Fibroblast of skin of back (primary cell): Measurements from ENCODE around the gene PLEKHB2.
"Not testable (repeated sequence)": the region's sequence is repeated elsewhere in the genome, so short reads cannot be mapped to it uniquely, and the experiment has no call there.

Experiments used
- DNase-seq: peaks from one replicate; pipeline ENCODE4 v3.0.0-alpha.2; 2013

PLEKHB2 gene

DNA sequence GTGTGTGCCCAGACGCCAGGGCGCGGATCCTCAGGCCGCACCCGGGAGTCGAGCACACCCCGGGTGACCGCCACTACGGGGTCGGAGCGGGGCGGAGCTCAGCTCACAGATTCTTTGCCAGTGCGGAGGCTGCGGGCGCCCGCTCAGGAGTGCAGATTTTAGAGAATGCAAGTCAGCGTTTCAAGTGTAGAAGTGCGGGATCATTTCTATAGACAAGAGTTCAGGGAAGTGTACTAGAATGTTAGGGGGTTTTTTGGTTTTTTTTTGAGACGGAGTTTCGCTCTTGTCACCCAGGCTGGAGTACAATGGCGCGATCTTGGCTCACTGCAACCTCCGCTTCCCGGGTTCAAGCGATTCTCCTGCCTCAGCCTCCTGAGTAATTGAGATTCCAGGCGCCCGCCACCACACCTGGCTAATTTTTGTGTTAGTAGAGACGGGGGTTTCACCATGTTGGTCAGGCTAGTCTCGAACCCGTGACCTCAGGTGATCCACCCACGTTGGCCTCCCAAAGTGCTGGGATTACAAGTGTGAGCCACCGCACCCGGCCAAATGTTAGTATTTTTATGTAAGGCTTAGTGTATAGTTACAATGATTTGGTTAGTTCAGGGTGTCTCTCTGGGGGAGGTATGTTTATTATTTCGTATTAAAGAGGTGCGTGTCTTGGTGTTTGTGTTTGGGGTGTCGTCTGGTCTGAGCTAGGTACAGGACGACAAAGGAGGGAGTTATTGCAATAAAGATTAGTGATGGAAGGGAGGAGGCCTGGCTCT lies 11.3 kb upstream of the PLEKHB2 start:
- no peak for DNase-seq

DNA sequence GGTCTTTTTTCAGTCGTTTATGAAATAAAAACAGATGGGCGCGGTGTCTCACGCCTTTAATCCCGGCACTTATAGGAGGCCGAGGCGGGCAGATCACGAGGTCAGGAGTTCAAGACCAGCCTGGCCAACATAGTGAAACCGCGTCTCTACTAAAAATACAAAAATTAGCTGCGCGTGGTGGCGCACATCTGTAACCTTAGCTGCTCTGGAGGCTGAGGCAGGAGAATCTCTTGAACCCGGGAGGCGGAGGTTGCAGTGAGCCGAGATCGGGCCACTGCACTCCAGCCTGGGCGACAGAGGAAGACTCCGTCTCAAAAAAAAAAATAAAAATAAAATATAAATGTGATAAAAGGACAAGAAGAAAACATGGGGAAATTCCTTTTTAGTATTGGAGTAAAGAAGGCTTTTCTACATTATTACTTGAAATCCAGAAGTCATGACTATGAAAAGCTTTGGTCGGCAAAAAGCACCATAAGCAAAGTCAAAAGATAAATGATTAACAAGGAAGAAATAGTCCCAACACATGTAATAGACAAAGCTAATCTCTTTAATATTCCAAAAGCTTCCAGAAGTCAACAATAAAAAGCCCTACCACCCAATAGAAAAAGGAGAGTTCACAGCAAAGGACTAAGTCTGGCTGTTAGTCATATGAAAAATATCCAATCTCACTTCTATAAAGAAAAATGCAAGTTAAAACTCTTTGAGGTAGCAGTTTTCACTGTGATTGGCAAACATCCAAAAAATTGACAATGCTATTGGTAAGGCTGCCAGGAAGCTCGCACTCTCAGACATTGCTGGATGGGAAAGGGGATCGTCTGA lies 10.5 kb upstream of the PLEKHB2 start:
- DNase-seq: peak; percentile 4

DNA sequence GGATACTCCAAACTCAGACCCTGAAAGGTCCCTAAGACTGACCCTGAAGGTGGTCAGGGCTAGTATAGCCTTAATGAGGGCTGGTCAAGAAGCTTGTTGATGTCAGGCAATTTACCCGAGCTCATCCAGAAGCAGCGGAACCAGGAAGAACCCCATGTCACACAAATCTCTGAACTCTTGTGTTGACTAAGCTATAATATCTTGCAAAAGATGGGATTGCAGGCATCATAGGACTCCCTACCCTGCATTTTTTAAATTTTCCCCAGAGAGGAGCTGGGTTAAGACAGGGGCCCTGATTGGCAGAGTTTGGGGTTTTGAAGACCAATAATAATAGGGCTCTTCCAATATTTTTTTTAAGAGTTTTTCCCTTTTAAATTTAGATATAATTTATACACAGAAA lies 2.0 kb upstream of the PLEKHB2 start:
- DNase-seq: no peak

DNA sequence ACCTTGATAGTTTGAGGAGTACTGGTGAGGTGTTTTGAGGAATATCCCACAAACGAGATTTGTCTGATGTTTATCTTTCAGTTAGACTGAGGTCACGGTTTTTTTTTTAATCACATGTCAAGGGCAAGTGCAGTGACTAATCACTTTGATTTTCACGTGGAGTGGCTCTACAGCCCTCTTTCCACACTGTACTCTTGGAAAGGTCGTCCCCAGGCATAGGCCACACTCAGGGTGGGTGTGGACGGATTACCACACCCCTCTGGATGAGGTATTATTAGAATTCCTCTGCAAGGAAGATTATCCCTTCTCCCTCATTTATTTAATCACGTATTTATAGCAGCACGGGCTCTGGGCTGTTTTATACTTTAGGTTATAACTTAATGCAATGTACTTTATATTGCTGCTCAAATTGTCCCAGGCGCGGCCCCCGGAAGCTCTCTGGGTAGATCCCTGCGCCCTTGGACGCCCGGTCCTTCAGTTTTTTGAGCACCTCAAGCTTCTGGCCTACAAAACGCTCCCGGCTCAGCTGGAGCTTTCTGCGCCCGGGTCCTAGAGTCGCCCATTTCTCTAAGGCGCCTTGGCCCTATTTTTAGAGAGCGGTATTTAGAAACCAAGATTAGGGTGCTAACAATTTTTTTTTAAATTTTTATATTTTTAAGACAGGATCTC lies 515 bp upstream of the PLEKHB2 start:
- peak; percentile 60 for DNase-seq

DNA sequence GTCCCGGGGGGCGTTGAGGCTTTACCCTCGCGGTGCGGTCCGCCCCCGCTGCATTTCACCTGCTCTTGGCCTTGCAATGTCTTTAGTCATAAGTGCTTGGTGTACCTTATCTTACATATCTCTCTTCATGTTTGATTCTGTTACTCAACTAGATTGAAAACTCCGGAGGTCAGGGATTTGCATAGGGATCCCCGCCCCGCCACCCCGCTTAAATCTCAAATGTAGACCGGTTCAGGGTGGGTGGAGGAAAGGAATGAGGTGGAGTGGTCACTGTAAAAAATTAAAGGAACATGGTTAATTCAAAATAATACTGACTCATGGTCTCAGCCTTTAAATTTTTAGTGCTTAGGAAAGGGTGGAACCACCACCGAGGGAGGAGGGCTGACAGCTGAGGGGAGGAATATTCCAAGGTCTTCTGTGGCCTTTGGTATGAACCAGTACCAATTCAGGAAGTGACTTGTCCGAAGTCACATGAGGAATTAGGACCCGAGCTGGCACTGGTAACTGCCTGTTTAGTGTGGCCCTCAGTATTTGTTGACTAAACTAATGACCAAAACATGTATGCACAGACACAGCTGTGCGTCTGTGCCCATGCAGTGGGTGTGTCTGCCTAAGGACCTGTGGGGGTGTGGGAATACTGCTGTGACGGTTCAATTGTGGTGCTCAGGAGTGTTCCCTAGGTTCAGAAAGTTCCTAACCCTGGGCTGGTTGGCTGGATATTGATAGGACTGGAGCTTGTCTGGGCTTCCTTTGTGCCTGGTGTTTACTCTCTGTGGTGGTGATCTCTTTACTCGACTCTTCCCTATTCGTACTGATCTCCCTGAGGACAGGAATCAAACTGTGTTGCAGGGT lies 1.0 kb downstream of the PLEKHB2 start:
- DNase-seq: peak; percentile 65

DNA sequence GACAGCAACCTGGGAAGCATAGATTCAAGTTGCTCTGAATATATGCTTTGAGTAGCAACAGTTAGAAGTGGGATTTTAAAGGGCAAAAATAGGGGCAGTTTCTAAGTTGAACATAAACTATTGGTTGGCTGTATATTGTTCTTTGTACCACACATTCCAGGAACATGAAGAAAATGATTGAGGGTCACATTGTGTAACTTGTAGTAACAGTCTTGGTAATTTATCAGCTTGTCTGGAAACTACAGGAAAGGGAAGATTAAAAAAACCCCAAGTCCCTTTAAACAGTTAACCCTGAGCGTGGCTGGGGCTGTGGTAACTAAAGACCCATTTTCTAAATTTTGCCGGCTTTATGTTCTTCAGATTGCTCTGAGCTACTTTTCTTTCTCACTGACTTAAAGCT lies 7.4 kb downstream of the PLEKHB2 start:
- DNase-seq: no peak

DNA sequence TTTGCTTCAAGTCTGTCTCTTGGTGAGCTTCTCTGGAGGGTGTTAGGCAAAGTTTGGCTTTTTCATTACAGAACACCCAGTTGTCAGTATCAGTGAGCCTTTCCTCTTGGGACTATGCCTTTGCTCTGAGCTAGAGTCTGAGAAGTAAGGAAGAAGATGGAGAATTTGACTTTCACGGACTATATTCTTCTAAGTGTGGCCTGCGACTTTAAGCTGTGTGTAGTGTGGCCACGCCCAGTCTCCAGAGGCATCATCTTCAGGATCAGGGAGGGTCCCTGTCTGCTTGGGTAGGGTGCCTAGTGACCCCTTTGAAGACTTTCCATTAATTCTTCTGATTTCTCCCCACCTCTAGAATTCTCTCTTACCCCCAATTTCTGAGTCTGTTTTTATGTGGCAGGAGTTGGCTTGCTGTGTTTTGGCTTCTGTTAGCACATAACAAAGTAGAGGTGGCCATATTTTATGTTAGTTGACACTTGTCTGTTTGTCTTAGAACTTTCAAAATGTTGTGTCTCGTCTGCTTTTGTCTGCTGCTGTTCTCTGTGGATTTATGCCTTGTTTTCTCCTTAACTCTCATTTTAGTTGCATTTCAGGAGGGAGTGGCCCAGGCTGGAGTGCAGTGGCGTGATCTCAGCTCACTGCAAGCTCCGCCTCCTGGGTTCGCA lies 8.6 kb downstream of the PLEKHB2 start:
- DNase-seq: no peak

DNA sequence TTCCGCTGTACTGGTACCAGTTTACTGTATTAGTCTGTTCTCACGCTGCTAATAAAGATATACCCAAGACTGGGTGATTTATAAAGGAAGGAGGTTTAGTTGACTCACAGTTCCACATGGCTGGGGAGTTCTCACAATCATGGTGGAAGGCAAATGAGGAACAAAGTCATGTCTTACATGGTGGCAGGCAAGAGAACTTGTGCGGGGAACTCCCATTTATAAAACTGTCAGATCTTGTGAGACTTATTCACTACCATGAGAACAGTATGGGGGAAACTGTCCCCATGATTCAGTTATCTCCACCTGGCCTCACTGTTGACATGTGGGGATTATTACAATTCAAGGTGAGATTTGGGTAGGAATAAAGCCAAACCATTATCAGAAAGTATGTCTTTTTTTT lies 9.8 kb downstream of the PLEKHB2 start:
- not testable (repeated sequence) for DNase-seq

DNA sequence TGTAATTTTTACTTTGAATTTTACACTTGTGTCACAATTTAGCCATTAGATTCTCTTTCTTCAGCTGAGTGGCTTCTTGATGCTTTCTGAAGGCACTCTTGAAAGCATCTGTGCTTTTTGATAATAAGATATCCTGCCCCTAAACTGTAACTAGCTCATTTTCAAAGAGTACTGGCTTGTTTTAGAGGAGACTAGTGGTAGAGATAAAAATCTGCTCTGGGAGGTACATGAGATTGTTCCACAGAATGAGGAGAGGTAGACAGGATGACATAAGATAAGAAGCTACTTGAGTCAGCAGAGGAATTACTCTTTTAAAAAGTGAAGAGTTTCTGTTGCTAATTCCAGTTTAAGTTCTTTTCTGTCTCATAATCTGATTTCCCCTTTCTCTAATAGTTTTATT lies 10.6 kb downstream of the PLEKHB2 start:
- no peak for DNase-seq

DNA sequence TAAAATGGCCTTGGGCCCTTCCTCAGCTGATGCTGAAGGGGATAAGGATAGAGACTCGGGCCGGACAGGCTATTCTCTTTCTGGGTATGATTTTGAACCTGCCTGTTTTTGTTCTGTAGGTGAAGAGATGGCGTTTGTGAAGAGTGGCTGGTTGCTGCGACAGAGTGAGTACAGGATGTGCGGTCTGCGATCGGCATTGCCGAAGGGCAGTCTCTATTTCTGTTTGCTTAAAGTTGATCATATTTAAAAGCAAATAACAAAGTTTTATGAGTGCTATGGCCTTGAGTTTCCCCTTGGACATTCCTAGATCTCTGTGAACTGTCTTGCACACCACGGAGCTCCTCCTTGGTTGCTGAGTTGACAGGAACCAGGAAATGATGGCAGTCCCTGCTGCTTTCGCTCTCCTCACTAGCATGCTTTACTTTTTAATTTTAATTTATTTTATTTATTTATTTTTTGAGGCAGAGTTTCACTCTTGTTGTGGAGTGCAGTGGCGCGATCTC lies 15.7 kb downstream of the PLEKHB2 start:
- DNase-seq: no peak

DNA sequence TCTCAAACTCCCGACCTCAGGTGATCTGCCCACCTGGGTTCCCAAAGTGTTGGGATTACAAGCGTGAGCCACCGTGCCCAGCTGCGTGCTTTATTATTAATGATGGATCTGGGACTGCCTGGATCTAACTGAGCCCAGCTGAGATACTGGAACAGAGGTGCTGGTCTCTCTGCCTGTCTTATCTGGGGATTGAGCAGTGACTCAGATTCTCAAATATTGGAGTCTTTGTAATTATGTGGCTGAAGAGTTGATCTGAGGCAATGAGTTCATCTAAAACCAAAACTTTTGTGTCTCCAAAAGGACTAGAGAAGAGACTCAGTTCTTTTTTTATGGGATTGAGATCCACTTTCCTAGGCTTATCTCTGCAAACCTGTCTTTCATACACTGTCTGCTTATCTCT lies 16.3 kb downstream of the PLEKHB2 start:
- DNase-seq: no peak

DNA sequence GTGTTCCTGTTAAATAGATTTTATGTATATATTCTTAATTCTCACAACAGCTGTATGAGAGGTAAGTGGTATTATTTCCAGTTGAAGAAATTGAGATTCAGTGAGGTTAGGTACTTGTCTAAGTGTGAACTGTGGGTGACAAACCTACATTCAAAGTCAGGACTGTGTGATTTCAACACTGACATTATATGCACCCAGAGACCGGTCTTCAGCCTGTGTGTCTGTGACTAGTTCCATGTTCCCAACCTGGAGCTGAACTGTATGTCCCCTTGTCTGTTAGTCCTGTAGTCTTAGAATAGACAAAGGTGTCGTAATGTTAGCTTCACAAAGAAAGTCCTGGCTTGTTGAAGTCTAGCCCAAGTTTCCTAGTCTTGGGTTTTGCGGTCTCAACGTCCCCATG lies 17.4 kb downstream of the PLEKHB2 start:
- no peak for DNase-seq

DNA sequence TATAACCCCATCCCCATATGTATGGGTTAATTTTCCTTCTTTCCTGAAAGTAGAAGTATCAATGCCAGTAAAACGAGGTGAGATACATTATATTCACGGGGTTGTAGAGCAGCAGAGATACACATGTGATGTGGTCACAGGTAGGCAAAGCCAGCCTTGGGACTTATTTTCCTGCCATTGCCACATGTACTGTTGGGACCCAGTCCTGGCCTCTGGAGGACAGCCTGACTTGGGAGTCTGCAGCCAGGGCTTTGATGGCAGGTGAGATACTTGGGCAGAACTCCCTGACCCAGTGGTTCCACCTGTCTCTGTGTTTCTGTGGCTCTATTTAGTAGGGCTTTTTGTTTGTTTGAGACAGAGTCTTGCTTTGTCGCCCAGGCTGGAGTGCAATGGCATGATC lies 18.1 kb downstream of the PLEKHB2 start:
- DNase-seq: no peak

DNA sequence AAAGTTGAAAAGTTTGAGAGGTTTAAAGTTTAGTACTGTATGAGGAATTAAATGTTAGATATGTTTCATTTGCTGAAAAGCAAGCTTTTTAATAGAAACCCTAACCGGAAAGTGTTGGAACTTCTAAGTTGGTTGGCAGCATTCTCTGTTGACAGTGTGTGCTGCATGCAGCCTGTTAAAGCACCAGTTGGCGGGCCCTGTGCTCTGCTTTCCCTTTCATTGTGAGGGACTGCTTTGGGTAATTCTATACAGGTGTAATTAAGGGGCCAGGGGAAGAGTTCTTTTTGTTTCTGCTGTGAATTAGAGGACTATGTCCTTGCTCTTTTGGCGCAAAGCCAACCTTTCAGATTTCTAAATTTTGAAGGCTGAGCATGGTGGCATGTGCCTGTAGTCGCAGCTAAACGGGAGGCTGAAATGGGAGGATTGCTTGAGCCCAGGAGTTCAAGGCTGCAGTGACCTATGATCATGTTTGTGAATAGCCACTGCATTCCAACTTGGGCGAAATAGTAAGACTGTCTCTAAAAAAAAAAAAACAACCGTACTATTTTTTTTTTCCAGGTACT lies 20.1 kb downstream of the PLEKHB2 start:
- no peak for DNase-seq

DNA sequence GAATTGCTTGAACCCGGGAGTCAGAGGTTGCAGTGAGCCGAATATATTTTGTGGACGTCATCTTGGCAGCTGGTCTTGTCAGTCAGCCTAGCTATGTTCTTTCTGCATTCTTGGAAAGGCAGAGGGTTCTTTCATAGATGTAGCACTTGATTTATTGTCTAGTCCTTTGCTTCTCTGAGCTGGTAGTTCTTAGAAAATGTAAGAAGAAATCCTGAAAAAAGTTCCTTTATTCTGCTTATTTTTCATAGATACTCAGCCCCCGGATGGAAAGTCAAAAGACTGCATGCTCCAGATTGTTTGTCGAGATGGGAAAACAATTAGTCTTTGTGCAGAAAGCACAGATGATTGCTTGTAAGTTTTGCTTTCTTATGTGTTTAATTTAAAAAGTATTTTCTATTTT lies 21.3 kb downstream of the PLEKHB2 start:
- no peak for DNase-seq

DNA sequence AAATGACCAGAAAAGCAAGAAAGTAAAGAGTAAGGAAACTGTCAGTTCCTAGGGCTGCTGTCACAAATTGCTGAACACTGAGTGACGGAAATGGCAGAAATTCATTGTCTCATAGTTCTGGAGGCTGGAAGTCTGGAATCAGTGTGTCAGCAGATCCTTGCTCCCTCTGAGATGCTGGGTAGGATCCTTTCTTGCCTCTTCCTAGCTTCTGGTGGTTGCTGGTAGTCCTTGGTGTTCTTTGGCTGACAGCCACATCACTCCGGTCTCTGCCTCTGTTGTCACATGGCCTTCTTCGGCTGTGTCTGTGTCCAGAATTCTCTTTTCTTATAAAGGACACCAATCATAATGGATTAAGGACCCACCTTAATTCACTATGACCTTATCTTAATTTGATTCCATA lies 21.9 kb downstream of the PLEKHB2 start:
- no peak for DNase-seq

DNA sequence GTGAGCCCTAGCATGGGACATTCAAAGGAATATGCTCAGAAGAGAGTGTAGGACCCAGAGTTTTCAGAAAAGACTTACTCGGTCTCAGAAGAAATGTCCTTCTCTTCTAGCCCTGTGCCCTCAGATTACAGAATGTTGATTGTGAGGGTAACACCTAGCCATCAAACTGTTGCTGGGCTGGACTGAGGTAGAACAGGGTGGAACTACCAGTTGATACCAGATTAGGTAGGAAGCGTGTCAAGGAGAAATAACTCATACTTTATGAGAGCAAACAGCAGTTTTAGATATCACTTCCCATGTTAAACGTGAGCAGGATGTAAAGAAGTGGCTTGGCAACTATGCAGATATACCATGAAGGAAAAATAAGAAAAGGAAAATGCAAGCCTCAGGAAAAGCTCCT lies 22.8 kb downstream of the PLEKHB2 start:
- DNase-seq: no peak

DNA sequence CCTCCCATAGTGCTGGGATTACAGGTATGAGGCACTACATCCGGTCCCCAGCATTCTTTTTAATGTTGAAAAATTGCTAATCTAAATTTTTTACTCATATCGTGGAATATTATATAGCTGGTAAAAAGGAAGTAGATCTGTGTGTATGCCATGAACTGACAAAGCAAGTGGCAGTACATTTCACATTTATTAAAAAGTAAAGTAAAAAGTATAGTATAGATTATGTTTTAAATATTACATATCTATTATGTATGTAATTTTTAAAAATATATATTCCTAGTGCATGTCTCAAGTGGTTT lies 25.1 kb downstream of the PLEKHB2 start:
- no peak for DNase-seq

DNA sequence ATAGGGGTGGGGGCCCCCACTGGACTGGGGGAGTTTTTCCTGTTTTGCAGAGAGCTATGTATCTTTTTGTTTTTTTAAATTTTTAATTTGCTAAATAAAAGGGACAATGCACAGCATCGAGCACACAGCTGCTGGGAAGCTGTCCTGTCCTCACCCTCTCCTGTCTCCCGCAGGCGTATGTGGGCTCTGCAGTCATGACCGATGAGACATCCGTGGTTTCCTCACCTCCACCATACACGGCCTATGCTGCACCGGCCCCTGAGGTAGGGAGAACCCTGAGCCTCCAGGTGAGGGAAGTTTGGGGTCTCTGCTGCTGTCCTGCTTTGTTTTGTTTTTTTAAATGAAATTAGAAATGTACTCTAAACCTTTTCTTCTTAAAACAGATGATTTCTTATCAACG lies 27.6 kb downstream of the PLEKHB2 start:
- no peak for DNase-seq

DNA sequence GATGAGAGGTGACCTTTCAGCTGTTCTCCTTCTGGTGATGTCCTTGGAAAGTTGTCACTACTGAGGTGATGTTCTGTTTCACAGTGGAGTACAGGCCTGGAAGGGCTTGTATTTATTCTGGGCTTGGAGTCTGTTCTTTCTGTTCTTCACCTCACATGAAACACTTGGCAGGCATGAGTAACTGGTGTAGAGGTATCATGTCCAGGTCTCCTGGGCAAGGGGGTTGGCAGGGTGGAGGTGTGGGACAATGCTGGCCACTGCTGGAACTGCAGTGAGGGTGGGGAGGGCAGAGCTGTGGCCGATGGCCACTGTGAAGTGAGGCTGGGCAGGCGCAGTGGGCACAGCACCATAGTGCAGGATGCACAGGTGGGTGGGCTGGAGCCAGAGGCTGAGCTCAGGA lies 35.4 kb downstream of the PLEKHB2 start:
- DNase-seq: no peak

DNA sequence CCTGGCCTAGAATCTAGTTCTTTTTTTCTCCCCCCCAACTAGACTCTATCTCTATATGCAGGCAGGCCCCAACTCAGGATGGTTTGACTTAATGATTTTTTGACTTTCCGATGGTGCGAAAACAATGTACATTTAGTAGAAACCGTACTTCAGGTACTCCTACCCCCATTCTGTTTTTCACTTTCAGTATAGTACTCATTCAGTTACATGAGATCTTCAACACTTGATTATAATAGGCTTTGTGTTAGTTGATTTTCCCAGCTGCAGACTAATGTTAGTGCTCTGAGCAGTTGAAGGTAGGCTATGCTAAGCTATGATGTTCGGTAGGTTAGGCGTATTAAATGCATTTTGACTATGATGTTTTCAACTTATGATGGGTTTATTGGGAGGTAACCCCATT lies 37.7 kb downstream of the PLEKHB2 start:
- DNase-seq: no peak

DNA sequence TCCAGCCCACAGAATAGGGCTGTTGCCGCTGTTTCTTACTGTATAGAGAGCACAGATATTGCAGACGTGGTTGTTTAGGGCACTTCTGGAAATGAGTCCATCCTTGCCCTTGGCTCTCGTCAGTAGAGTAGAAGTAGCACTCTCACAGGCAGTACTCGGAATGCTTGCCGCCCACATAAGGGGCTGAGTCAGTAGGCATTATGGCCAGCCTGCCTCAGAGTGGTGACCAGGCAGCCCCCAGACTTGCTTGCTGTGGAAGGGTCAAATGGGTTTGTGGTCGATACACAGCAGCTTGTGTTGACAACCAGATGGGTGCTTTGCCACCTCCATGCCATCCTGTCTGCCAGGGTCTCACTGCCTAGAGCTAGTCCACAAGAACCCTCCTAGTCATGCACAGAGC lies 38.7 kb downstream of the PLEKHB2 start:
- DNase-seq: no peak
